BLaER1 (cell line): Measurements from ENCODE around the gene SPOCD1.

Source experiments
- H3K27ac ChIP-seq: shearing (Covaris generic); formaldehyde crosslinking; 2 replicates; pipeline ENCODE4 v1.8.1; 2022
- H3K27me3 ChIP-seq: shearing (Covaris generic); formaldehyde crosslinking; 2 replicates; pipeline ENCODE4 v1.8.1; 2022
- H3K36me3 ChIP-seq: shearing (Covaris generic); formaldehyde crosslinking; 2 replicates; pipeline ENCODE4 v1.8.1; 2022
- H3K4me1 ChIP-seq: shearing (Covaris generic); formaldehyde crosslinking; 2 replicates; pipeline ENCODE4 v1.8.1; 2022
- H3K4me2 ChIP-seq: shearing (Covaris generic); formaldehyde crosslinking; 2 replicates; pipeline ENCODE4 v1.8.1; 2022
- H3K4me3 ChIP-seq: shearing (Covaris generic); formaldehyde crosslinking; 2 replicates; pipeline ENCODE4 v1.8.1; 2022
- H3K9ac ChIP-seq: shearing (Covaris generic); formaldehyde crosslinking; 2 replicates; pipeline ENCODE4 v1.8.1; 2022
- H3K9me3 ChIP-seq: shearing (Covaris generic); formaldehyde crosslinking; 2 replicates; pipeline ENCODE4 v1.8.1; 2022
- H4K20me1 ChIP-seq: shearing (Covaris generic); formaldehyde crosslinking; 2 replicates; pipeline ENCODE4 v1.8.1; 2022
- Cebpa-rat ChIP-seq: shearing (Covaris generic); IDR thresholded peaks from 2 replicates; pipeline ENCODE4 v1.8.1; 2022

SPOCD1 gene

DNA sequence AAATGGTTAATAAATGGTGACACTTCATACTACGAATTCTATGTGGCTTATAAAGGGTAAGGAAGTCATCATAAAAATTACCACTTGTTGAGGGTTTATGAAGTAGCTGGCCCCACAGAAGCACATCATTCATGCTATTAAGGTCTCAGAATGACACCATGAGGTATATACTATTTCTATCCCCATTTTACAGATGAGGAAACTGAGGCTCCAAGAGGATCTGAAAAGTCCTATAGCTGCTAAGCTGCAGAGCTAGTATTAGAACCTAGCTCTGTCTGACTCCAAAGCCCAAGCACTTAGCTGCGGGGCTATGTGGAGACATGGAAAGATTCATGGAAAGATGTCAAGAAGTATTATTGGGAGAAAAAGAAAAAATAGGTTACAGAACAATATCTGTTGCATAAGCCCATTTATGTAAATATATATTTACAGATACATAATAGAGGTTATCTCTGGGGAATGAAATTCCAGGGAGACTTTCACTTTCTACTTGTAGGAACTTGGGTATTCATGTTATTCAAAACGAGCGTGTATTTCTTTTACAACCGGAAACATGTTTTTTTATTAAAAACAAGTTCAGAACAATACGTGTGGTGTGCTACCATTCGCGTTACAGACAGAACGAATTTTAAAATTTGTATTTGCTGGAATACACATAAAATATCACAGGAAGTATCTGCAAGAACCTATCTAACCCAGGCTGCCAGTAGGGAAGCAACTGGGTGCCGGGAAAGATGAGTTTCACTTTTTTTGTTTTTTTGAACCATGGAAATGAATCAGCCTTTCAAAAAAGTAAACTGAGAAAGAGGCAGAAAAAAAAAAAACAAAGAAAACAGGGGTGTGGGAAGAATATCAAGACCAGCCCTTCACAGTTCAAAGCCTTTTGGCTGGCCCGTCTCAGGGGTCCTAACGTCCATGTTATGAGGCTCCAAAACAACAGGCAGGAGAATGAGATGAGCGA lies 13.4 kb downstream of the SPOCD1 start:
- peaks cover 47% of the 10 kb centered on the region for H3K4me1 ChIP-seq
- 0 out of 2 replicates have a peak overlapping the region, but pooled peaks have one; percentile 7 for H3K4me2 ChIP-seq
- H3K27me3 ChIP-seq = no peaks in the 10 kb centered on the region
- H3K9ac ChIP-seq = no peak overlapping the region
- H3K4me3 ChIP-seq = no peak overlapping the region
- TF ChIP-seq Cebpa-rat = no peak
- H4K20me1 ChIP-seq = no peaks in the 10 kb centered on the region
- H3K36me3 ChIP-seq = no peaks in the 10 kb centered on the region
- no peaks in the 10 kb centered on the region for H3K9me3 ChIP-seq
- no peak overlapping the region for H3K27ac ChIP-seq

DNA sequence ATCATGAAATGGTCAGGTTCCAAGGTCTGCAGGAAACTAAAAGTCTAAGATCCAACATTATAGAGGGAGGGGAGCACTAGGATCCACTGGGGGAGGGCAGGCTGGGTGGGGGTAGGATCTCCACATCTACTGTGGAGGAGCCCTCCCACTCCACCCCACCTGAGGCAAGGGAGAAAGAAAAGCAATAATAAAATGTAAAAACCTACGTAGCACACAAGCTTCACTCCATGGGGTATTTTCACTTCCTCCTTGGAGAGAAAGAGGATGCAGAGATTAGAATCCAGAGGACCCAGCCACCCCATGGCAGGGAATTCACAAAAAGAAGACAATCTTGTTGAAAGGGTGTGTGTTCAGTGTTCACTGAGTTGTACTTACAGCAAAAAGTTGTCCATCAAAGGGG lies 14.4 kb downstream of the SPOCD1 start:
- Histone ChIP-seq H3K36me3 (no peaks in the 10 kb centered on the region), H3K9me3 (no peaks in the 10 kb centered on the region), H4K20me1 (no peaks in the 10 kb centered on the region), H3K4me3 (no peak overlapping the region), H3K4me2 (peak overlapping the region; percentile 61; the same call in 1 of the 2 replicates), H3K9ac (no peak overlapping the region), H3K27ac (no peak overlapping the region), H3K27me3 (no peaks in the 10 kb centered on the region), H3K4me1 (peaks cover 52% of the 10 kb centered on the region)
- no peak for TF ChIP-seq Cebpa-rat

DNA sequence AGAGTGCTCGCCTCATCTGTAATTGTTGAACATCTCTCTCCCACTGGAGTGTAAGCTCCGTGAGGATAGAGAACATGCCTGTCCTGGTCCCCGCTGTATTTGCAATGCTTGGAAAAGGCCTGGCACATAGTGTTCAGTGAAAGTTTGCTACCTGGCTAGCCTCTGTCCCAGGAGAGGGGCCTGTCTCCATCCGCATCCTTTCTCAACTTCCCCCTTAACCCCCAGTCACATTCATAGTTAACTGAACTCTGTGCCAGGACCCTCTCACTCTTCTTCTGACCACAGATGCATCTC lies 15.2 kb downstream of the SPOCD1 start:
- no peak overlapping the region for H3K9ac ChIP-seq
- H3K9me3 ChIP-seq = no peaks in the 10 kb centered on the region
- no peak overlapping the region for H3K4me3 ChIP-seq
- peak overlapping the region; percentile 61 for H3K4me2 ChIP-seq
- H3K27ac ChIP-seq = no peak overlapping the region
- H4K20me1 ChIP-seq = no peaks in the 10 kb centered on the region
- no peaks in the 10 kb centered on the region for H3K36me3 ChIP-seq
- TF ChIP-seq Cebpa-rat = no peak
- H3K4me1 ChIP-seq = peaks cover 56% of the 10 kb centered on the region
- H3K27me3 ChIP-seq = no peaks in the 10 kb centered on the region

DNA sequence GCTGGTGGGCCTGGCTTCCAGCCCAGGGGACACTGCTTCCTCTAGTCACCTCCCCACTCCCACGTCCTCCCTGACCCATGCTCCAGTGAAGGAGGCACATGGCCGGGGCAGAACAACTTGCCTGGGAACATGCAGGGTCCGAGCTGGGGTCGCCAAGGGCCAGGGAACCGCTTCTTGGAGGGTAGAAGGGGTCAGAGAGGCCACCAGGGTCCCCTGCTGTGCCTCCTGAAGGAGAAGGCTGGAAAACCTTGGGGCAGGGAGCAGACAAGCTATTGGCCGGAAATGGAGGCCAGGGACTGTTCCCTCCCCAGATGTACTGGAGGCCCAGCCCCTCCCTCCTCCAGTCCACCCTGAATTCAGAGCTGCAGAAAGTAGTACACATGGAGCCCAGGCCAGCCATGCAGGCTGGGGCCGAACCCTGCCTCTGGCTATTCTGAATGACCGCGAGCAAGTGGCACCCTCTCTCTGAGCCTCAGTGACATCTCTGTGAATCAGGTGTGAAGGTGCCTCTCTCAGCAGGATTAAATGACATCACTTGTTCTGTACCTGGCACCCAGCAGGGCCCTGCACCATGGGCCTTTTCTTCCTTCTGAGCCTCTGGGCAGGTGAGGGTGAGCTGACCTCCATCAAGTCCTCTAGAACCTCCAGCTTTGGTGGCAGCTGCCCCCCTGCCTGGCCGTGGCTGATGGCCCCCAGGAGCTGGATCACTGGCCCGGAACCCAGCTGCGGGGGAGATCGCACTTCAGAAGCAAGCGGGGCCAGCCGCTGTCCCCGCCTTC lies 15.7 kb downstream of the SPOCD1 start:
- TF ChIP-seq Cebpa-rat = no peak
- H3K27ac ChIP-seq = no peak overlapping the region
- peak overlapping the region; percentile 61 for H3K4me2 ChIP-seq
- H3K27me3 ChIP-seq = no peaks in the 10 kb centered on the region
- no peaks in the 10 kb centered on the region for H3K9me3 ChIP-seq
- no peak overlapping the region for H3K4me3 ChIP-seq
- H3K36me3 ChIP-seq = no peaks in the 10 kb centered on the region
- H3K4me1 ChIP-seq = peaks cover 56% of the 10 kb centered on the region
- no peaks in the 10 kb centered on the region for H4K20me1 ChIP-seq
- no peak overlapping the region for H3K9ac ChIP-seq

DNA sequence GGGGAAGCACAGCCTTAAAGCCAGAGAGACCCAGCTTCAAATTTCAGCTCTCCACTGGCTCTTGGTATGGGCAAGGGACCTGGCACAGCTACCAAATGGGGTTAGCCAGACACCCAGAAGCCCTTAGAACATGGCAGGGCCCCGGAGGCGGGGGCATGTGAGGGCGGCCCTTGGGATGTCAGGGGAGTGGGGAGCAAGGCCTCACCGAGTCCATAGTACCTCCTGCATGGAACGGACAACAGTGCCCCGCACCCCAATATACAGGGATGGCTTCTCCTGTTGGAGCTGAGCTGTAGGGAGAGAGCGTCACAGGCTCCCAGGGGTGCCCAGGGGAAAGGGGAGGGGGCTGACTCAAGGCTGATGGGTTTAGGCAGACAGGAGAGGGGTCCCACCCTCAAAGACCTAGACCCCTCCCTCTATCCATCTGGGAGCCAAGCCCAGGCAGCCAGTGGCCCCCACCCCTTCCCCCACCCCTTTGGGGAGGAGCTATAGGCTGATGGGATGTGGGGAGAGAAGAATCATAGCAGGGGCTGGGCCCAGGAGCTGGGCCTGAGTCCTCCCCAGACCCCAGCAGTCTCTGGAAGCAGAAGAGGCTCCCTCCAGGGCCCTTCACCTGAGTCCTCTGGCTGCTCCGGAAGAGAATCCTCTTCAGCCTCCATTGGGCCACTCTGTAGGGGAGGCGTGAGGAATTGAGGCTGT lies 16.5 kb downstream of the SPOCD1 start:
- Histone ChIP-seq H3K36me3 (no peaks in the 10 kb centered on the region), H3K9ac (no peak overlapping the region), H3K4me2 (peak overlapping the region; percentile 61), H3K27ac (no peak overlapping the region), H3K4me3 (no peak overlapping the region), H3K4me1 (peaks cover 56% of the 10 kb centered on the region), H3K9me3 (no peaks in the 10 kb centered on the region), H3K27me3 (no peaks in the 10 kb centered on the region), H4K20me1 (no peaks in the 10 kb centered on the region)
- no peak for TF ChIP-seq Cebpa-rat

DNA sequence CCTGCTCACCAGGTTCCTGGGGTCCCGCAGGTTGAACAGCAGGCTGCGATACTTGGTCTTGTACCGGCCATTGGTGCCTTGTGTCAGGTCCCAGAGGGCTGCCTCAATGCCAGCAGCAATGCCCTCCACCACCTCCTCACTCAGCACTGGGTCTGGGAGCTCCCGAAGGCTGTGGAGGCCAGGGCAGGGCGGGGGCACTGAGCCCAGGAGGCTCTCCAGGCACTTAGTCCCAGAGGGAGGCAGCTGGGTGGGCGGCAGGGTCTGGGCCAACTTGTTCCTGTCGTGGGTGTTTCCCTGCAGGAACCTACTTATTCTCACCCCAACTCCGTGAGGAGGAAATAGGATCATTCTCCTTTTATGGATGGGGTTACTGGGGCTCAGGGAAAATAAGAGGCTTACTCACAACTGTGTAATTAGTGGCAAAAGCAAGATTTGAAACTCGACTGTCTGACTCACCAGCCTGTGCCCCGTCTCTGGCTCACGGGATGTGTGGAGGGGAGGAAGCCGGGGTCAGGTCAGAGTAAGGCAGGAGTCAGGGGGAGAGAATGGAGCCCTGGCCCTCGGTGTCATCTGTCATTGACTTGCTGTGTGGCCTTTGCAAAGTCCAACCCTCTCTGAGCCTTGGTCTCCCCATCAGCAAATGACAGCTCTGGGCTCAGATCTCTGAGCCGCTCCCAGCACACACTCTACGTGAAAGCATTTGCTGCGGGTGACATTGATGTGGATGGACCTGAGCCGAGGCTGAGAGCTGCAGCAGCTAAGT lies 17.2 kb downstream of the SPOCD1 start:
- Histone ChIP-seq H3K4me2 (peak overlapping the region; percentile 47; the same call in 1 of the 2 replicates), H4K20me1 (no peaks in the 10 kb centered on the region), H3K4me1 (peaks cover 61% of the 10 kb centered on the region), H3K27me3 (no peaks in the 10 kb centered on the region), H3K9me3 (no peaks in the 10 kb centered on the region), H3K36me3 (no peaks in the 10 kb centered on the region), H3K9ac (no peak overlapping the region), H3K4me3 (no peak overlapping the region), H3K27ac (no peak overlapping the region; the same call in 1 of the 2 replicates)
- TF ChIP-seq Cebpa-rat = no peak

DNA sequence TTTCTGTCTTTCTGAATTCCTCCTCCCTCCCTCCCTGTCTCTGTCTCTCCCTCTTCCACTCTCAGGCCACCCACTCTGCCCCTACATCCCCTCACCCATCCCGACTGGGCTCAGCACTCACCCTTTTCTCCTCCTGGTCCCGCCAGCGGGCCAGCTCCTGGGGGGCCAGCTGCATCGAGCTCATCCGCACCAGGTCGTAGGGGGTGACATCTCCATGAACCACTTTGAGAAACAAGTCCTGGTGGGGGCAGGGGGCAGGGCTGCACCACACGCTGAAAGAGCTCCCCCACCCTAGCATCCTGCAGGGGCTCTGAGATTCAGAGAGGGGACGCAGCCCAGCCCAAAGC lies 17.8 kb downstream of the SPOCD1 start:
- H3K9ac ChIP-seq = no peak overlapping the region
- H3K36me3 ChIP-seq = no peaks in the 10 kb centered on the region
- no peak overlapping the region; the same call in 1 of the 2 replicates for H3K27ac ChIP-seq
- TF ChIP-seq Cebpa-rat = no peak
- peak overlapping the region; percentile 47; the same call in 1 of the 2 replicates for H3K4me2 ChIP-seq
- peaks cover 67% of the 10 kb centered on the region for H3K4me1 ChIP-seq
- H4K20me1 ChIP-seq = no peaks in the 10 kb centered on the region
- no peaks in the 10 kb centered on the region for H3K27me3 ChIP-seq
- no peak overlapping the region for H3K4me3 ChIP-seq
- H3K9me3 ChIP-seq = no peaks in the 10 kb centered on the region

DNA sequence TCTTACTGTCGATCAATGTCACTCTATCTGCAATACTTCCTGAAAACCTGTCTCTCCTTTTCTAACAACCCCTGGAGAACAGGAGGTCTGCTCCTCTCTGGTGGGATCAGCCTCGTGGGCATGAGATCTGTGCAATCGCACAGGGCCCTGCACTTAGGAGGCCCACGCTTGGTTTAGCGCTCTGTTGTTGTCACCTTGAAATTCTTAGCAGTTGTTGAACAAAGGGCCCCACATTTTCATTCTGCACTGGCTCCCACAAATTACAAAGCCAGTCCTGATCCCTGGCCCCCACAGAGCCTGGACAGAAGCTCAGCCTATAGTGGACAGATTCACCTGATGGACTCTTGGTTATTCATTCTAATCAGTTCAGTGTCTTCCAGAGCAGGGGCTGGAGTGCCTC lies 18.6 kb downstream of the SPOCD1 start:
- Histone ChIP-seq H3K36me3 (no peaks in the 10 kb centered on the region), H3K27ac (no peak overlapping the region), H3K9ac (no peak overlapping the region), H4K20me1 (no peaks in the 10 kb centered on the region), H3K27me3 (no peaks in the 10 kb centered on the region), H3K4me3 (no peak overlapping the region), H3K9me3 (no peaks in the 10 kb centered on the region), H3K4me2 (no peak overlapping the region), H3K4me1 (peaks cover 63% of the 10 kb centered on the region)
- TF ChIP-seq Cebpa-rat = no peak

DNA sequence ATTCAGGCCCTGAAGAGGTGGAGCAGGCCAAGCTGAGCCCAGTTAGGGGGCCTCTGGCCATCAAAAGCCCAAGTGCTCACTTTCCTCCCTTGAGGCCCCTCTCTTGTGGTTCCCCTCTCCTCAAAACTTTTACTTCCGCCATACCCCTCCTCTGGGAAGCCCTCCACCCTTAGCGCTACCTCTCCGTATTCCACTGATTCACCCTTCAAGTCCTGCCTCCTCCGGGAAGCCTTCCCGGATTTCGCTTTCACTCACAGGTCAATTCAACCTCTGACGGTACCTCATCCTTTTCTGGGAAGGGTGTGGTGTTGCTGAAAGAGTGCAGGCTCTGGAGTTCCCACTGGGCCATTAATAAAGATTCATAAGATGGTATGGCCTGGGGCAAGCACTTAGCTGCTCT lies 19.1 kb downstream of the SPOCD1 start:
- Histone ChIP-seq H3K4me1 (peaks cover 60% of the 10 kb centered on the region), H3K4me2 (peak overlapping the region; percentile 12; the same call in 1 of the 2 replicates), H3K36me3 (no peaks in the 10 kb centered on the region), H3K9me3 (no peaks in the 10 kb centered on the region), H3K27ac (no peak overlapping the region), H3K9ac (no peak overlapping the region), H3K27me3 (no peaks in the 10 kb centered on the region), H3K4me3 (no peak overlapping the region), H4K20me1 (no peaks in the 10 kb centered on the region)
- TF ChIP-seq Cebpa-rat = no peak
